ENCODE measurements around the gene B4GALNT1.
"Not testable (repeated sequence)": the region's sequence is repeated elsewhere in the genome, so short reads cannot be mapped to it uniquely, and the experiment has no call there.

Gene B4GALNT1

GRCh38 chr12:57620936-57621496 lies 12.0 kb downstream of the B4GALNT1 start:
- DNase-seq (ENCODE audit: low spot score) = no peak

- DNase-seq (ENCODE audit: low spot score) = no peak
Measured at GRCh38 chr12:57620245-57620935, 12.6 kb downstream of the B4GALNT1 start.

GRCh38 chr12:57619434-57620244 lies 13.4 kb downstream of the B4GALNT1 start:
- DNase-seq (ENCODE audit: low spot score) = no peak

GRCh38 chr12:57618966-57619433 lies 14.0 kb downstream of the B4GALNT1 start:
- no peak for DNase-seq (ENCODE audit: low spot score)

GRCh38 chr12:57618431-57618830 lies 14.6 kb downstream of the B4GALNT1 start:
- not testable (repeated sequence) for DNase-seq (ENCODE audit: low spot score)

GRCh38 chr12:57617942-57618341 lies 15.1 kb downstream of the B4GALNT1 start:
- DNase-seq (ENCODE audit: low spot score) = no peak

- peak; percentile 29 for DNase-seq (ENCODE audit: low spot score)
Measured at GRCh38 chr12:57616383-57617101, 16.5 kb downstream of the B4GALNT1 start.

GRCh38 chr12:57615637-57616036 lies 17.4 kb downstream of the B4GALNT1 start:
- no peak for DNase-seq (ENCODE audit: low spot score)

- DNase-seq (ENCODE audit: low spot score) = no peak
Measured at GRCh38 chr12:57614948-57615500, 18.0 kb downstream of the B4GALNT1 start.

- DNase-seq (ENCODE audit: low spot score) = no peak
Measured at GRCh38 chr12:57614178-57614947, 18.6 kb downstream of the B4GALNT1 start.

GRCh38 chr12:57613427-57614109 lies 19.4 kb downstream of the B4GALNT1 start:
- no peak for DNase-seq (ENCODE audit: low spot score)

GRCh38 chr12:57612711-57613426 lies 20.1 kb downstream of the B4GALNT1 start:
- no peak for DNase-seq (ENCODE audit: low spot score)

- no peak for DNase-seq (ENCODE audit: low spot score)
Measured at GRCh38 chr12:57611827-57612710, 20.9 kb downstream of the B4GALNT1 start.

- DNase-seq (ENCODE audit: low spot score) = no peak
Measured at GRCh38 chr12:57611108-57611826, 21.7 kb downstream of the B4GALNT1 start, which contains the start of gene ARHGEF25. Gene ARHGEF25, plus strand, starts transcription at chr12:57611435. Its CDS starts 460 bp downstream, at chr12:57611895.

GRCh38 chr12:57610554-57611107 lies 22.4 kb downstream of the B4GALNT1 start:
- no peak for DNase-seq (ENCODE audit: low spot score)

- no peak for DNase-seq (ENCODE audit: low spot score)
Measured at GRCh38 chr12:57609781-57610553, 23.0 kb downstream of the B4GALNT1 start.
